Neural crest cell (in vitro differentiated cells): ENCODE data around the gene POLR2C. TPM values are rescaled to one million over a fixed set of nuclear protein-coding genes. Genes with fewer than 3 reads are reported as not detected.

Source experiments
- DNase-seq: peaks from one replicate; pipeline ENCODE4 v3.0.0; 2021; ENCODE audit warnings: low read depth, mixed read lengths, low spot score
- H3K27ac Mint-ChIP-seq: one replicate; pipeline ENCODE4 v1.8.0; 2021; ENCODE audit warnings: mild to moderate bottlenecking, mixed read lengths; ENCODE audit not compliant: unreplicated experiment
- H3K27me3 Mint-ChIP-seq: 2 replicates; pipeline ENCODE4 v1.8.0; 2021; ENCODE audit warnings: low read depth, mild to moderate bottlenecking, mixed read lengths
- H3K36me3 Mint-ChIP-seq: 2 replicates; pipeline ENCODE4 v1.8.0; 2021; ENCODE audit warnings: low read depth, mild to moderate bottlenecking, mixed read lengths
- H3K4me1 Mint-ChIP-seq: 2 replicates; pipeline ENCODE4 v1.8.0; 2021; ENCODE audit warnings: mixed read lengths
- H3K4me3 Mint-ChIP-seq: one replicate; pipeline ENCODE4 v1.8.0; 2021; ENCODE audit warnings: mild to moderate bottlenecking, mixed read lengths
- H3K9me3 Mint-ChIP-seq: 2 replicates; pipeline ENCODE4 v1.8.0; 2021; ENCODE audit warnings: mixed read lengths
- total RNA-seq: library from RNA; stranded (reverse); gene quantifications from 2 replicates; pipeline ENCODE4 v1.2.1, GENCODE V29; 2021
- TF ChIP-seq, protein P1 (sequence below): fragments of 200-600 bp; sonication (generic); conservative IDR thresholded peaks from 2 replicates; pipeline ENCODE4 v1.5.0; 2021; ENCODE audit warnings: antibody characterized with exemption, mild to moderate bottlenecking

The POLR2C gene
- total RNA-seq, 1 donor from 2014 or later, result 74.0 TPM

DNA sequence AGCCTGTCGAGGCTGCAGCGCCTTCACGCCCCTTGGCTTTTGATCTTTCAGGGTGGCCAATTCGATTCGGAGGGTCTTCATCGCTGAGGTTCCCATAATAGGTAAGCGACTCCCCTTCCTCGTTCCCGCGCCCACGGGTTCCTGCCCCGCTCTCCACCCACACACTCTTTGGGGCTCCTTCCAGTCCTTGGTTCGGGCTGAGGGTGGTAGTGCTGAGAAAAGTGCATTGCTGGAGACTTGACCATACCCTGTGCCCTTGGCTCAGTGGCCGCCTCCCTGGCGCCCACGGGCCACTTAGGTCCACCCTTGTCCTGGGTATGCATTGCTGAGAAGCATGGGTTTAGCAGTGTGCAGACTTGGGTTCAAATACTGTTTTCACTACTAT is 491 bp downstream of the POLR2C start:
- no peaks in the 10 kb centered on the region for H3K9me3 Mint-ChIP-seq
- H3K4me3 Mint-ChIP-seq, result peak overlapping the region; percentile 100
- DNase-seq, result no peak
- H3K4me1 Mint-ChIP-seq, result peaks cover 19% of the 10 kb centered on the region
- H3K27ac Mint-ChIP-seq, result peak overlapping the region; percentile 94
- peaks cover 11% of the 10 kb centered on the region for H3K36me3 Mint-ChIP-seq
- no peaks in the 10 kb centered on the region for H3K27me3 Mint-ChIP-seq
- TF ChIP-seq, protein P1, sequence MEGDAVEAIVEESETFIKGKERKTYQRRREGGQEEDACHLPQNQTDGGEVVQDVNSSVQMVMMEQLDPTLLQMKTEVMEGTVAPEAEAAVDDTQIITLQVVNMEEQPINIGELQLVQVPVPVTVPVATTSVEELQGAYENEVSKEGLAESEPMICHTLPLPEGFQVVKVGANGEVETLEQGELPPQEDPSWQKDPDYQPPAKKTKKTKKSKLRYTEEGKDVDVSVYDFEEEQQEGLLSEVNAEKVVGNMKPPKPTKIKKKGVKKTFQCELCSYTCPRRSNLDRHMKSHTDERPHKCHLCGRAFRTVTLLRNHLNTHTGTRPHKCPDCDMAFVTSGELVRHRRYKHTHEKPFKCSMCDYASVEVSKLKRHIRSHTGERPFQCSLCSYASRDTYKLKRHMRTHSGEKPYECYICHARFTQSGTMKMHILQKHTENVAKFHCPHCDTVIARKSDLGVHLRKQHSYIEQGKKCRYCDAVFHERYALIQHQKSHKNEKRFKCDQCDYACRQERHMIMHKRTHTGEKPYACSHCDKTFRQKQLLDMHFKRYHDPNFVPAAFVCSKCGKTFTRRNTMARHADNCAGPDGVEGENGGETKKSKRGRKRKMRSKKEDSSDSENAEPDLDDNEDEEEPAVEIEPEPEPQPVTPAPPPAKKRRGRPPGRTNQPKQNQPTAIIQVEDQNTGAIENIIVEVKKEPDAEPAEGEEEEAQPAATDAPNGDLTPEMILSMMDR, result no peak

GRCh38 chr16:57464523-57464922 is 2.0 kb downstream of the POLR2C start:
- H3K4me1 Mint-ChIP-seq, result peaks cover 19% of the 10 kb centered on the region
- H3K27ac Mint-ChIP-seq, result no peak overlapping the region
- no peak for DNase-seq
- no peaks in the 10 kb centered on the region for H3K9me3 Mint-ChIP-seq
- H3K27me3 Mint-ChIP-seq, result no peaks in the 10 kb centered on the region
- H3K36me3 Mint-ChIP-seq, result peaks cover 13% of the 10 kb centered on the region
- H3K4me3 Mint-ChIP-seq, result peak overlapping the region; percentile 100
- TF ChIP-seq, protein P1, result no peak

DNA sequence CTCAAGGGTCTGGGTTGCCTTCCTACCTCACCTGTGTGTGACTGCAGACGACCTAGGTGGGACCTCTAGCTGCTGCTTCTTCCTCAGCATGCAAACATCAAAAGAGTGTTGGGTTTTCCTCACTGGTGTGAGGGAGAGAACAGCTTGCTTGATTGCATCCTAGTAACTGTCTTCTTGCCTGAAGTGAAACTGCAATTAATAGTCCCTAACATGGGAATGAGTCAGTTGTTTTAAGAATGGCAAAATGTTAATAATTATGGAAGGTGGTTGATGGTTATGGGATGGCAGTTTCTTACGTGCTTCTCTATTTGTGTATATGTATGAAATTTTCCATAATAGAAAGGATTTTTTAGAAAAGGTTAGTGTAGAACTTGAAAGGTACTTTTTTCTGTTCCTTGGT is 5.9 kb downstream of the POLR2C start:
- H3K27ac Mint-ChIP-seq, result no peak overlapping the region
- TF ChIP-seq, protein P1, result no peak
- no peak for DNase-seq
- H3K36me3 Mint-ChIP-seq, result peaks cover 9% of the 10 kb centered on the region
- H3K4me3 Mint-ChIP-seq, result peak overlapping the region; percentile 14
- no peaks in the 10 kb centered on the region for H3K9me3 Mint-ChIP-seq
- no peaks in the 10 kb centered on the region for H3K27me3 Mint-ChIP-seq
- peaks cover 9% of the 10 kb centered on the region for H3K4me1 Mint-ChIP-seq

- Mint-ChIP-seq H3K9me3 (no peaks in the 10 kb centered on the region), H3K27me3 (no peaks in the 10 kb centered on the region), H3K4me3 (peak overlapping the region; percentile 14), H3K36me3 (peaks cover 9% of the 10 kb centered on the region), H3K27ac (no peak overlapping the region), H3K4me1 (peaks cover 7% of the 10 kb centered on the region)
- TF ChIP-seq, protein P1, result no peak
- DNase-seq, result no peak
Observed at GRCh38 chr16:57469046-57469445, 6.6 kb downstream of the POLR2C start.

- H3K27ac Mint-ChIP-seq, result no peak overlapping the region
- no peaks in the 10 kb centered on the region for H3K27me3 Mint-ChIP-seq
- TF ChIP-seq, protein P1, result no peak
- no peak for DNase-seq
- no peak overlapping the region for H3K4me3 Mint-ChIP-seq
- no peaks in the 10 kb centered on the region for H3K9me3 Mint-ChIP-seq
- peaks cover 3% of the 10 kb centered on the region for H3K4me1 Mint-ChIP-seq
- H3K36me3 Mint-ChIP-seq, result peaks cover 6% of the 10 kb centered on the region
Observed at GRCh38 chr16:57469917-57470470, 7.5 kb downstream of the POLR2C start.
